ENCODE measurements around the gene PFN1.

GRCh38 chr17:4899341-4900230 is 48.7 kb downstream of the PFN1 start, which contains the start of gene C17orf107:
- TF ChIP-seq ZNF274 (IDR thresholded peaks at IDR 0.05; ENCODE audit: insufficient read depth, insufficient read length) (no peak), EGR1 (IDR thresholded peaks at IDR 0.05; ENCODE audit: borderline replicate concordance in 1 of 2, low read depth in 2 of 2, low read length in 2 of 2) (peak in 1 of 2 experiments; percentile 92; a peak in 2 of 3 replicates), KDM1A (IDR thresholded peaks at IDR 0.05; ENCODE audit: borderline replicate concordance) (no peak)
- TF ChIP-seq, protein P1, sequence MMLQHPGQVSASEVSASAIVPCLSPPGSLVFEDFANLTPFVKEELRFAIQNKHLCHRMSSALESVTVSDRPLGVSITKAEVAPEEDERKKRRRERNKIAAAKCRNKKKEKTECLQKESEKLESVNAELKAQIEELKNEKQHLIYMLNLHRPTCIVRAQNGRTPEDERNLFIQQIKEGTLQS (IDR thresholded peaks at IDR 0.05; ENCODE audit: borderline replicate concordance, extremely low read depth, low read depth, low read length): no peak

Data from GM12878 (cell line).